Eye (tissue), 1 donor: Measurements from ENCODE around the gene FAT1.

ENCODE experiments used
- DNase-seq: peaks from one replicate; pipeline ENCODE4 v3.0.0-alpha.2; 2015

Gene FAT1

DNA sequence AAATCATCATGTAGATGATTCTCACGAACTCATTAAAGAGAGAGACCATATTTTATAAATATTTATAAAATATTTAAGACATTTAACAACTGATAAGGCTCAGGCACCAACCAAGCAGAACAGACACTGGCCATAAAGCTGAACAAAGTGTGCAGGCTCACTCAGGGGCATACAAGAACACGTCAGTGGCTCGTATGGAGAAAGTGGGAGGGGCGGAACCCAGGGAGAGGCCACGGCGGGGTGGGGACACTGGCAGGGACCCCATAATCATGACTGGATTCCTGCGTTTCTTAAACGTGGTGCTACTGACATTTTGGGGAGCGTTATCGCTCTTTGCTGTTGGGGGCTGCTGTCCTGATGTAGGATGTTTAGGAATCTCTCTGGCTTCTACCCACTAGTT is 31.3 kb upstream of the FAT1 start:
- no peak for DNase-seq

DNA sequence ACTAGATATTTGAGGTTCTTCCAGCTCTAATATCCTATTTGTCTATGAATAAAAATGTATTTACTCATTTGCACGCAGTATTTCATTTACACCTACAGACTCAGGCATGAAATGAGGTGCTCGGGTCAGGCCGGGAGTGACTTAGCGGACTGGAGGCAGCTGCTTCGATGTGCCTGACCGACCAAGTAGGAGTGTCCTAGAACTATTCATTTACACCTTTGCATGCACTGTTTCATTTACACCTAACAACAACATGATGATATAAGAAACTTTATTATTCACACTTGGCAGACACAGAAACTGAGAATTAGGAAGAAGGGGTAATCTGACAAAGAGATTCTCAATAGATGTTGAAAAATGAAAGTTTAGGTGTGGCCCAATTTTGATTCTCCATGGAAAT is 28.7 kb upstream of the FAT1 start:
- no peak for DNase-seq

DNA sequence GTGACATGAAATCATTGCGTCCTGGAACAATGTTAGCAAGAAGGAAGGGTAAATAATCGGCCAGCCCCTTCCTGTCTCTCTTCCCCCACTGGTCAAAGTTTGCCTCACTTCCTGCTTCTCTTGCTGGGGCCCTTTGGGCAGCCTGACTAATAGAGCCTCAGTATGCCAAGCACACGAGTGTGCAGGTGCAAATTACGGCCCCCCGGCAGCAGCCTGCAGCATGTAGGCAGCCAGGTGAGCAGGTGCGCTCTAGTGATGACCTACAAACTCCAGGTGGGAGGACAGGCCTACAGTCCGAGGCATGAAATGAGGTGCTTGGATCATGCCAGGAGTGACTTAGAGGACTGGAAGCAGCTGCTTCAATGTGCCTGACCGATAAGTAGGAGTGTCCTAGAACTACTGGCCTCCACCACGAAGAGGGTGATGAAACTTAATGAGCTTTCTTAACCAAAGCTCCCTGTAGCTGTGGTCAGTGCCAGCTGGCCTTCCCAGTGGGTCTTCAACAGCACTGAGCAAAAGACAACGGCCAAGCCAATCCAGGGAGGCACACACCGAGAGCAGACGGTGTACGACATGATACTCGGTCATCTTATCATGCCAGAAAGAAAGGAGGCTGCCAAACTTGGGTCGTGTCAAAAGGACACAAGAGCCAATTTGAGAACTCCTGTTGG is 26.1 kb upstream of the FAT1 start:
- no peak for DNase-seq

DNA sequence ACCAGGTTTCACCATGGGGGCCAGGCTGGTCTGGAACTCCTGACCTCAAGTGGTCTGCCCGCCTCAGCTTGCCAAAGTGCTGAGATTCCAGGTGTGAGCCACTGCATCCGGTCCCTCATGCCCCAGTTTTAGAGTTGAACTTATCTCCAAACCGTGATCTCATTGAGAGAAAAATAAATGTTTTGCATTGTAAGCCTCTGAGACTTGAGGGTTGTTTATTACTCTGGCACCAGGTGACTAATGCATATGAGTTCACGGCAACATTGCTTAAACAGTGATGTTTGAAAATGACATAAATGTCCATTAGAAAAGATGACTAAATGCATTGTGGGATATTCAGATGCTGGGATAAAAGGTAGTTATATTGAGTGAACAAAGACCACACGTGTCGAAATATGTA is 22.9 kb upstream of the FAT1 start:
- DNase-seq = no peak

DNA sequence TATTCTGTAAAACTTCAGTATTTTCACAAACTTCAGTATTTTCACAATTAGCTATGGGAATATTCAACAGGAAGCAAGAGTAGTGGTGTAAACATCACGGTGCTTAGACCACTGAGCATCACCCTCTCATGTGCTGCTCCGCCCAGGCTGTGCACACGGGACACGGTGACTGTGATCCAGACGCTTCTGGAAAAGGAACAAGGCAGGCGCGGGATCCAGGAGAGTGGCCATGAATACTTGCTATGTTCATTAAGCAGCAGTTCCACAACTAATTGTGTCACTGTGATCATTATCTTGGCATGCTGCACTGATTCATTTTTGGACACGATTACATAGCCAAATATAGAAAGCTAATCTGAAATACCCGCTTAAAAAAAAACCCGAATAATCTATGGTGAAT is 19.6 kb upstream of the FAT1 start:
- DNase-seq = no peak

DNA sequence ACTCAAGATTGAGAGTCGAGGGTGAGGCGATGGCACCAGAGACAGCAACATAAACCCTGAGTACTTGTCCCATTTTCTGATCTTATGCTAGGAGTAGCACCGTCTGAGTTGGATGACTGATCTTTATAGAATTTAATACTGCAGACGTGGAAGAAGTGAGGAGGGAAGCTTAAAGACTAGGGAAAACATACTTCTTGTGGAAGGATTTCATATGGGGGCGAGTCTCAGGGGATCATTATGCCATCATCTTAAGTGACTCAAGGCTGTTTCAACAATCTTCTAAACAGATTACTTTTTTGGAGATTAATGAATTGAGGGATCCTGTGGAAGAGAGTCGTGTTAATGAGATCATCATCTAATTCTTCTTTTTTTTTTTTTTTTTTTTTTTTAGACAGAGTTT is 17.2 kb upstream of the FAT1 start:
- no peak for DNase-seq

DNA sequence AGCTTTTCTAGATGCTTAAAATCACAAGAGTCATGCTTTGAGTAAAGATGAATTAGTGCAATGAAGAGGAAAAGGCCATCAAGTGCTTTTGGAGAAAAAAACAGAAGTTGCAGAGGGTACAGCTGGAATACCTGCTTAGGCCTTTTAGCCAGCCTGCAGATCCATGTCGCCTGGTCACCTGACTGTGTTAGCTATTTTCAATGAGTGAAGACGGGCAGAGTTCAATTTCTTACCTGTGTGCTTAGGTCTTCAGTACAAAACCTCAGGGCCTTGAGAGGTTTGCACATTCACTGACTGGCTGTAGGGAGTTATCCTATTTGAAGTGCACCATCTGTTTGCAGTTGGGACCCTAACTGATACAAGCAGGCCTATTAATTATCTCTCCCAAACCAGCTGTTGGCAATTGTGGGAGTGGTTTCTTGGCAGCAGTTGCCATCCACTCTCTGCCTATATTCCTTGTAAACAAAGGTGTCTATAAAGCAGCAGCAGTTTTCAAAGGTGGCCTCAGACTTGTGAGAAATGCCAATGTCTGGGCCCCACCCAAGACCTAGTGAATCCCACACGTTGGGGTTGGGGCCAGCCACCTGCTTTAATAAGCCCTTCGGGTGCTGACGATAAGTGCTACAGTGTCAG is 16.3 kb upstream of the FAT1 start:
- no peak for DNase-seq

DNA sequence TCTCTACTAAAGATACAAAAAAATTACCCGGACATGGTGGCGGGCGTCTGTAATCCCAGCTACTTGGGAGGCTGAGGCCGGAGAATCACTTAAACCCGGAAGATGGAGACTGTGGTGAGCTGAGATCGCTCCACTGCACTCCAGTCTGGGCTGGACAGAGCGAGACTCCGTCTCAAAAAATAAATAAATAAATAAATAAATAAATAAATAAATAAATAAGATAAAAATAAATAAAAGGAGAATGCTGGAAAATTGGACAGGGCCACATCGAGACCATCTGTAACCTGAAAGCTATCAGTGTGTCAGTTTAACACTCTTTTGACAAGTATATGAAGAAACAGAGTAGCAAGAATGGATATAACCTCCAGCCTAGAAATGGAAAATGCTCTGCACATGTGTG is 15.7 kb upstream of the FAT1 start:
- no peak for DNase-seq

DNA sequence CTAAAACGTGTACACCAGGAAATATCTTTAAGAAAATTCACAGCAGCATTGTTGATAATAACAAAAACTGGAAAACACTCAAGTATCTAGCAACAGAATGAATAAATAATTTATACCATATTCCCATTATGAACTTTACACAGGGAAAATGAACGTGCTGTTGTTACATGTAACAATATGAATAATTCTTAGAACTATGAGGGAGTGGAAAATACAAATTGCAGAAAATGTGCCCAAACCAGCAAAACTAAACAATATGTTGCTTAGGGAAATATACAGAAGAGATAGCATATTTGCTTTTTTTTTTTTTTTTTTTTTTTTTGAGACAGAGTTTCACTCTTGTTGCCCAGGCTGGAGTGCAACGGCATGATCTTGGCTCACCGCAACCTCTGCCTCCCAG is 14.8 kb upstream of the FAT1 start:
- DNase-seq = no peak

DNA sequence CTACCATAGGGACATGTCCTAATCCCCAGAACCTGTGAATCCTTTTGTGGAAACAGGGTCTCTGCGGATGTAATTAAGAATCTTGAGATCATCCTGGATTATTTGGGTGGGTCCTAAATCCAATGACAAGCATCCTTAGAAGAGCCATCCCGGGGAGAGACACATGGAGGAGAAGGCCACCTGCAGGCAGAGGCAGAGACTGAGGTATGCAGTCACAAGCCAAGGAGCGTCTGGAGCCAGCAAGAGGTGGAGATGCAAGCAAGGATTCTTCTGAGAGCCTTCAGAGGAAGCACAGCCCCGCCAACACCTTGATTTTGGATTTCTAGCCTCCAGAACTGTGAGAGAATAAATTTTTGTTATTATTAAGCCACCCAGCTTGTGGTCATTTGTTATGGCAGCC is 13.8 kb upstream of the FAT1 start:
- DNase-seq = no peak

DNA sequence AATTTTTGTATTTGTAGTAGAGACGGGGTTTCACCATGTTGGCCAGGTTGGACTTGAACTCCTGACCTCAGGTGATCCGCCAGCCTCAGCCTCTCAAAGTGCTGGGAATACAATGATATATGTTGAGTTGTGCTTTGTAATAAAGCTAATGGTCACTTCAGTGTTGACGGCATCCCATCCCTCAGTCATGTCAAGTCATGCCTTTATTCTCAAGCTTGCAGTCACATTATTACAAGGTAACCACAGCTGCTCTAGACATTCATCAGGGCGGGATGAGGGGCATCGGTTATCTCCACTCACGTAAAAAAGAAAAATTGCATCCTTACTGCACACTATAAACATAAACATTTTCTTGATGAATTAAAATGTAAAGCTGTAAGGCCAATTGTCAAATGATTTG is 12.8 kb upstream of the FAT1 start:
- no peak for DNase-seq

DNA sequence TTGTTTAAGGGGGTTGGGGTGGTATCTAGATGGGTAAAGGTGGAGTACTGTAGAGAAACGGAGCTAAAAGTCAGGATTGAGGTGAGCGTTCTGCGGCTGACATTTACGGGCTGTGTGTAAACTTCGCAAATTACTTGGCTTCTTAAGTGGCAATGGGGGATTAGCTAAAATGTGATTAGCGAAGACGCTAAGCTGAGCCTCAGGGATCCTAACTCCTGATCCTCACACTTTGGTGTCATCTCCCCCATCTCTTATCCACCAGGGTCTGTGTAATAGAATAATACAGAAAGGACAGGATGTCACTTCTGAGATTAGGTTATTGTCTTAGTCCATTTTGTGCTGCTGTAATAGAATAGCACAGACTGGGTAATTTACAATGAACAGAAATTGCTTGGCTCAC is 10.6 kb upstream of the FAT1 start:
- no peak for DNase-seq

DNA sequence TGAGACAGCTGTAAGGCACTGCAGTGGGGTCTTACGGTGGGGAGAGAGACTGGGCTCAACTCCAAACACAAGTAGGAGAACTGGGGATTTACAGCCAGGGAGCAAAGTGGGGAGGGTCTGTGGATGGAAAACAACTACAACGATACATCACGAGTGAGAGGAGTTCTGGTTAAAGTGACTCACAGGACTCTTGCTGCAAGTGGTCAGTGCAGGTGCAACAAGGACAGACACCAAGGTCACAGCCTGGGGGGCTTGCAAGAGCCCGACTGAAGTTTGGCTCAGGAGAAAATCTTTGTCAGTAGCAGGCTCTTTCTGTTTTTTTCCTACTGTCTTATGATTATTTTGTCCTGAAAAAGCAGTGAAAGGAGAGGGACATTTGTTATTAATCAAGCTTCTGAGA is 10.1 kb upstream of the FAT1 start:
- DNase-seq = no peak

DNA sequence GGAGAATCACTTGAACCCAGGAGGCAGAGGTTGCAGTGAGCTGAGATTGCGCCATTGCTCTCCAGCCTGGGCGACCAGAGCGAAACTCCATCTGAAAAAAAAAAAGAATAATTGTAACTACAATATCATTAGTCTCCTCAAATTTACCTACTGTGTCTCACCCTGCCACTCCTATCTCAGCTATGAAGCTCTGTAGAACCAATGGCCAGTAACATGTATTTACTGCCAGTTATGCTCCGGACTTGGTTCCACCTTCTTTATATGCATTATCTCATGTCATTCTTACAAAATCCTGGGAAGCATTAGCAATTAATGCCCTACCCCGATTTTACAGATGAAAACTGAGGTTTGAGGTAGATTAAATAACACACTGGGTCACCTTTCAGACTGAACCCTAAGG is 7.0 kb upstream of the FAT1 start:
- DNase-seq = no peak

DNA sequence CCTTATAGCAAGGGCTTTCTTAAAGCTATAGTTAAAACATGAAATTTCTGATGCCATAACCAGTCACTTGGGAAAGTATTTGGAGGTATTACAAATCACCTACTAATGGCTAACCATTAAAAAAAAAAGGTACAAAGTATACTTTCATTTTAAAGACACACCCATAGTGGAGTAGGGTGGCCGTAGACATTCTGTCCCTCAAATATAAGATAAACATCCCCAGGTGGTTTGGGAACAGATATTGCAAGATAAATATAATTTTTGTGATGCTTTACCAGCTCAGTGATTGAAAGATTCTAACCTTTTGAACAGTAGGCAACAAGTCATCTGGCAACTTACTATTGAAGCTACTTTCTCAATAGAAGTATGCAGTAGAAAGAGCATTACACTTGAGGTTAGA is 6.2 kb upstream of the FAT1 start:
- no peak for DNase-seq

DNA sequence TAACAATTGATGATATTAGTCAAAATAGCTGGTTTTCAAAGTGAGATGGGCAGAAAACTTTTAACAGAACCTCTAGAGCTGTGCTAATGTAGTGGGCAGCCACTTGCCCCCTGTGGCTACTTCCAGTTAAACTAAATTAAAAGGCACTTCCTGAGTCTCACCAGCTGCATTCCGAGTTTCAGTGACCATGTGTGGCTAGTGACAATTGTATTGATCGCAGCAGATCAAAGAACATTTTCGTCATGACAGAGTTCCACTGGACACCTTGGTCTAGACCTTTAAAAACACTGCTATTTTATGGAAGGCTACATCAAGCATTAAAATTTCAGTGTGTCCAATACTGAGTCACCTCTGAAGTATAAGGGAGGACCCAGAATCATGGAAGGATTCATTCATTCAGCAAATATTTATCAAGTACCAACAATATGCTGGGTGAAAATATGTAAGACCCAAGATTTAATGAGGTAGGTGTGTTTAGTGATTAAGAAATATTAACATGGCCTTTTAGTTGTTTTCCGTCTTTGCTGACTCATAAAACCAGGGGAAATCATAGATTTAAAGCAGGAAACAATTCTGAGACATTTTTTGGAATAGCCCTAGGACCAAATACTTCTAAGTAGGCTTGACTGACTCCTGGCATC is 5.1 kb upstream of the FAT1 start:
- no peak for DNase-seq

DNA sequence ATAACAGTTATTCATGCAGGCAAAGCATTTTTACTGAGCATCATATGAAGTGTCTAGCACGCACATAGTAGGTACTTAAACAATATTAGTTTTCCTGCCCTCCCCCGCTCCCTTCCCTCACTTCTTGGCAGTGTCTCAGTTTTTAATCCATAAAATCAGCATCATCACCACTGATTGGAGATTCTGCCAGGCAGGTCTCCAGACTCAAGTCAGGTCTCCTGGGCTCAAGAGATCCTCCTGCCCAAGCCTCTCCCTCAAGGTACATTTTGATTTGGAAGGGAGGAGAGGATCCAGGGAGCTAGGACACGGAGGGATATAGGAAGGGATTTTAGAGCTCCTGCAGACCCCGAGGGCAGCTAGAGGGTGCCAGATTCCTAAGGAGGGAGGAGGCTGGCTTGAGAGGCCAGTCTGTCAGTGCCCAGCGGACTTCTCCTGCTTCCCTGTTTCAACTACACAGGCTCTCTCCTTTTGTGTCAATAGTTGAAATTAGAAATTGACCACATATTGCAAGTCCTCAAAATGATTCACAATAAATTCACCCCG is 4.4 kb upstream of the FAT1 start:
- peak; percentile 58 for DNase-seq

DNA sequence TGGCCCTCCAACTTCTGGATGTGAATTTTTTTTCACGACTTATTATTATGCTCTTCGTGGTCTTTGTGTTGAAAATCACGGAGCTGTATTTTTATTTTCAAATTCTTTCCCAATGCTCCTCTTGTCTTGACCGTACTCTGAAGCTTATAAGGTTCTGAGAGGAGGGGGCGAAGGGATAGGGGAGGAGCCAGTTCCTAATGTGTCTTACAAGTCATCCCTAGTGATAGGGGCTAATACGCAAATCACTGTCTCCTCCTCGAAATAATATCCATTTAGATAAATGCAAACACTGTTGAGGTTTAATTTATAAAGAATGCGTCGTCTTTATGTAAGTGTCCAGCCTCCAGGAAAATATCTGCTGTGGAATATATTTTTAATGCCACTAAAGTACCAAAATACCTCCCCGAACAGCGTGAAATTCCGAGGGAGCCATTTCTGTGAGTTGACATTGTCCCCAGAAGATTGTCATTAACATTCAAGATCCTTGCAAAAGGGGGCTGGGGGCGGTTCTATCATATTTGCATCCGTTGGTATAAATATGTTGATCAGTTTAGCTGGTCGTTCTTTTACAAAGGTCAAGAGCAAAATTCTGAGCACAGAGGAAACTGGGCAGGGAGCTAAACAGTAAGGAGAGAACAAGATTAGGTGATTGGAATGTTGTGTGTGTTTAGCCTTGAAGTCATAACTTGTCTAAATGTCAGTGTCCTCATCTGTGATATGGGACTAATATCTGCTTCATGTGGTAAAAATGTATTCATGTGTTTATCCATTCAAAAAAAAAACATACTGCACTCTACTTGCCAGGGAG is 3.7 kb upstream of the FAT1 start:
- peak; percentile 54 for DNase-seq

DNA sequence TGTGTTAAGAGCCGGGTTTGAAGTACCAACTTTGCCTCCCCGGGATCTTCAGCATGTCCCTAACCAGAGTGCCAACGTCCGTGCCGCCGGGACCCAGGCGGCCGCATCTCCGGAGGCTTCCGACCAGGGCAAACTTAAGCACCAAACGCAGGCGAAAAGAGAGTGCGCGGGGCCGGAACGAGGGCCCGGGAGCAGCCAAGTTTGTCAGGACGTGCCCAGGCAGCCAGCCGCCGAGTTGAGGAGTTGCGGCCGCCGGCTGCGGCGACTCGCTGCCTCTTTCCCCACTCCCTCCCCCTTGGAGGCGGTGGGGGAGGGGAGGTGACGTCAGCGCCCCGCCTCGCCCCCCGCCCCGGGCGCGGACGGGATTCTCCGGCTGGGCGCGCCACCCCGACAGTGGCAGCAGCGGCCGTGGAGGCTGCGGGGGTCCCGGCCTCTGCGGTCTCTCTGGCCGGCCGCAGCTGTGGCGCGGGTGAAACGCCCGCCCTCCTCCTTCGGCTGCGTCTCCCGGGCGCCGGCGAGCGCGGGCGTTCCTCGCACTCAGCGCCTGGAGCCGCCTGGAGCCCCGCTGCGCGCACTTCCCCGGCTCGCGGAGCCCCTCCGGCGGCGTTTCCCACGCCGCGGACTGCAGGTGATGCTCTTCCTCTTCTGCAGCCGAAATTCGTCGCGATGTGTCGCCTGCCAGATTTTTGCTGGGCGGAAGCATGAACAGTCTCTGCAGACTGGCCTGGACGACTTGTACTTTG is 2.9 kb upstream of the FAT1 start:
- peak; percentile 95 for DNase-seq

DNA sequence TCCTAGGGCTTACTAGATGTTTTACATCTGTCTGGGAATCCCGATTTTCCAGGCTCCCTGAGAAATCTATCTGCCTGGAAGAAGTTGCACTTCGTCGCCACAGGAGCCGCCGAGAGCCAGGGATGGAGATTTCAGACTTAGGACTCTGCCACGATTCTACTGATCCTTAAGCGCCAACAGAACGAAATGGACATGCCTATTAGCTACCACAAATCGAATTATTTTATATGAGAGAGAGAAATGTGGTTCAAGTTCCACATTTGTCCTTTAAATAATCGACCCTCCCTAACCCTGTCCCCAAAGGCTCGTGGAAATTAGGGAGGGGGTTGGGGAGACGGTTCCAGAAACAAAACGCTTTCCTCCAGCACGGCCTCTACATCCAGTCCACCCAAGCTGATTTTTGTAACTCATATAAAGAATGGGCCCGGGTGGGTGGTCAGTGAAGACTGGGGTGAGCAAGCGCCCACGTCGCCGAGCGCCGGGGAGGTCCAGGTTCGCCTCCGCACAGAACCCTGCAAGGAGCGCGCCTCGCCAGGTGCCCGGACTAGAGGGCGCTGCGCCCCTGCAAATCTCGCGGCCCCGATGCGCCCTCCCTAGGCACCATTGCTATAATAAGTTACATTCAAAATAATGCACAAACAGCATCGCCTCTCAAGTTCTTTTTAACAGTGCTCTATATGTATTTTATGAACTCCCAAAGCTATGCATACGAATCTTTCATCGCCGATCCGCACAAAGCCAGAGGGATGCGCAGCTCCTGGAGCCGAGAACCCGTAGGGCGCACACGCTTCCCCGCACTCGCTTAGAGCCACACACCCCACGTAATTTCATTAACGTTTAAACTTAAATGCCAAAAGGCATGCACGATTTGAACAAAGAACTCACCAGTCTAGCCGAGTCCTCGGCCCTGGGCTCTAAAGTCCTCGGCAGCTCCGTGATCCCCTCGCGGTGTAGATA is 2.1 kb upstream of the FAT1 start:
- DNase-seq = peak; percentile 94

DNA sequence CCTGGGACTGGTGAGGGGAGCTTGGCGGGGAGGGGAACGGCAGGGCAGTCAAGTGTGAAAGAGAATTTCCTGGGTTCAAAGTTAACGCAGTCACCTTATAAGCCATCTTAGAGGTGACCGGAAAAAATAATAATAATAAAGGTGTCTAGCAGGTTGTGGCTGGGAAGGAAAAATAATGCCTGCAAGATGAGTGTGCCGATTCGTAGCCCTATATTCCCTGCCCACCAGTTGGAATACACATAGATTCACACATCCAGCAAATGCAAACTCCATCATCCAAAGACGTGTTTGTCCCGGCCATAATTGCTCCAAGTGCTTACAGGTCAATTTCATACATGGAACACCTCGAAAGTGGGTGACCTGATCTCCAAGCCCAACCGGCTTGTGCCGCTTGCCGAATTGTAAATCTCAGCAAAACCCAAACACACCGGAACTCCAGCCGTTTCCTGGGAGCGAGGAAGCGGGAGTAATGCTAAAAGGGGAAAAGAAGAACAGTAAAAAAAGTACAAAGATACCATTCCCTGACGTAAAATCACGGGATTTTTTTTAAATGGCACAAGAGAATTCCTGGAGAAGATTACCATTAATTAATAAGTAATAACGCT is 1.3 kb upstream of the FAT1 start:
- DNase-seq = peak; percentile 80
